GM12865 (cell line): ENCODE data around the gene NGRN.

ENCODE experiments used
- DNase-seq: peaks from one replicate; pipeline ENCODE4 v3.0.0; 2010; ENCODE audit warnings: low read depth
- H3K4me3 ChIP-seq: 2 replicates; pipeline ENCODE4 v1.5.1; 2011; ENCODE audit warnings: mild to moderate bottlenecking, low read depth, low read length, control low read depth
- CTCF ChIP-seq: IDR thresholded peaks from 2 replicates; pipeline ENCODE4 v1.5.1; 2011; ENCODE audit warnings: low read length, control low read depth, low read depth, inconsistent platforms; ENCODE audit not compliant: insufficient read depth; ENCODE audit errors: missing control alignments

Gene NGRN

GRCh38 chr15:90265271-90266060 is at the start of gene NGRN:
TSS of gene NGRN (plus strand) at chr15:90265672. CDS start at chr15:90265713, 41 bp downstream.
- peak within 1 kb of the TSS; percentile 80 for H3K4me3 ChIP-seq
- peak; percentile 94 for DNase-seq
- no peak for TF ChIP-seq CTCF

GRCh38 chr15:90217671-90218394 is 47.6 kb upstream of the NGRN start:
- no peak for DNase-seq
- no peak for TF ChIP-seq CTCF
- H3K4me3 ChIP-seq = no peak overlapping the region

- peak; percentile 56 for DNase-seq
- no peak overlapping the region for H3K4me3 ChIP-seq
- peak; percentile 72 for TF ChIP-seq CTCF
Measured at GRCh38 chr15:90219421-90220141, 45.9 kb upstream of the NGRN start.

- peak; percentile 71 for DNase-seq
- peak; percentile 78 for TF ChIP-seq CTCF
- H3K4me3 ChIP-seq = no peak overlapping the region
Measured at GRCh38 chr15:90221246-90221900, 44.1 kb upstream of the NGRN start.

GRCh38 chr15:90222547-90222946 is 42.9 kb upstream of the NGRN start:
- no peak for TF ChIP-seq CTCF
- H3K4me3 ChIP-seq = no peak overlapping the region
- DNase-seq = no peak

GRCh38 chr15:90223441-90224165 is 41.9 kb upstream of the NGRN start:
- TF ChIP-seq CTCF = no peak
- DNase-seq = no peak
- no peak overlapping the region for H3K4me3 ChIP-seq
